Central memory CD8-positive, alpha-beta T cell (primary cell): ENCODE measurements around the gene CD247.

ENCODE experiments used
- ATAC-seq: fragments of 150-1000 bp; cut with Tn5 transposase; replicated peaks from 2 replicates; pipeline ENCODE4 v1.10.0; 2022; ENCODE audit warnings: mild to moderate bottlenecking, moderate FRiP score, moderate number of reproducible peaks; ENCODE audit not compliant: poor library complexity, severe bottlenecking; ENCODE audit errors: extremely low read depth
- DNase-seq, 2 donors: peaks; one replicate each; pipeline ENCODE4 v3.0.0; 2021; ENCODE audit warnings: low spot score in 2 of 2
- H3K27ac Mint-ChIP-seq: one replicate; pipeline ENCODE4 v1.8.0; 2022; ENCODE audit warnings: low read depth, mild to moderate bottlenecking, moderate library complexity, mixed read lengths
- H3K27me3 Mint-ChIP-seq: one replicate; pipeline ENCODE4 v1.8.0; 2022; ENCODE audit warnings: mixed read lengths
- H3K36me3 Mint-ChIP-seq: one replicate; pipeline ENCODE4 v1.8.0; 2022; ENCODE audit warnings: mild to moderate bottlenecking, moderate library complexity, mixed read lengths; ENCODE audit not compliant: insufficient read depth
- H3K4me1 Mint-ChIP-seq: one replicate; pipeline ENCODE4 v1.8.0; 2022; ENCODE audit warnings: mixed read lengths
- H3K4me3 Mint-ChIP-seq: one replicate; pipeline ENCODE4 v1.8.0; 2022; ENCODE audit warnings: mild to moderate bottlenecking, moderate library complexity, mixed read lengths
- H3K9me3 Mint-ChIP-seq: one replicate; pipeline ENCODE4 v1.8.0; 2022; ENCODE audit warnings: mixed read lengths

Gene CD247

DNA sequence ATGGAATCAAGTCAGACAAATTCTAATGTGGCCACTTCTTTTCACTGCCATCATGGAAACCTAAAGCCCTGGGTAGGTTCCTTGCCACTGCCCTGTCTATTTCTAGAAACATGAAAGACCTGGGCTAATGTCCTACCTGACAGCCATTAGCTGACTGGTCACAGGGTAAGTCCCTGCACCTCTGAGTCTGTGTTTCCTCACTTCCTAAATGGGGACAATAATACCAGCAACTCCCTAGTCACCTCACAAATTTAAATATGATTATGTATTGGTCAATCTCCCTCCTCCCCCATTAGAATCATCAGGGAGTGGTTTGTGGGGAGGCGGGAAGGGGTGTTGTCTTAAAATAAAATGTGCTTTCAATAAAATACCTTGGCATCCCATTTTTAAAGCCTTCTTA lies 33.0 kb upstream of the CD247 start:
- Mint-ChIP-seq H3K36me3 (peaks cover 4% of the 10 kb centered on the region), H3K27ac (no peak overlapping the region), H3K9me3 (no peaks in the 10 kb centered on the region), H3K4me3 (no peak overlapping the region), H3K4me1 (peaks cover 31% of the 10 kb centered on the region), H3K27me3 (no peaks in the 10 kb centered on the region)
- ATAC-seq (no peak), DNase-seq (no peak)

GRCh38 chr1:167548059-167548932 lies 30.0 kb upstream of the CD247 start:
- Mint-ChIP-seq H3K27ac (no peak overlapping the region), H3K4me3 (no peak overlapping the region), H3K9me3 (no peaks in the 10 kb centered on the region), H3K27me3 (no peaks in the 10 kb centered on the region), H3K36me3 (peaks cover 6% of the 10 kb centered on the region), H3K4me1 (peaks cover 29% of the 10 kb centered on the region)
- ATAC-seq (no peak), DNase-seq (no peak)

- Mint-ChIP-seq H3K36me3 (peaks cover 6% of the 10 kb centered on the region), H3K27ac (no peak overlapping the region), H3K9me3 (no peaks in the 10 kb centered on the region), H3K27me3 (no peaks in the 10 kb centered on the region), H3K4me1 (peaks cover 29% of the 10 kb centered on the region), H3K4me3 (no peak overlapping the region)
- DNase-seq (no peak), ATAC-seq (no peak)
These were observed 28.6 kb upstream of the CD247 start for GRCh38 chr1:167546935-167547334.

DNA sequence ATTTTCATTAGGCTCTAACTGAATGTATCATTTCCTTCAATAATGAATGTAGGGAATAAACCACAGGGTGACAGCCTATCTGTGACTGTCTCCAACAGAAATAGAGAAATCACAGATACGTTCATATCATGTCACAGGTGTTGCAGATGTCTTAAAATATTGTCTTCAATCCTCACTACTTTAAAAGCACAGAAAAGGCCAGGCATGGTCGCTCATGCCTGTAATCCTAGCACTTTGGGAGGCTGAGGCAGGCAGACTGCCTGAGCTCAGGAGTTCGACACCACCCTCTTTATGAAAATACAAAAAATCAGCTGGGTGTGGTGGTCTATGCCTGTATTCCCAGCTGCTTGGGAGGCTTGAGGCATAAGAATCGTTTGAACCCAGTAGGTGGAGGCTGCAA lies 27.0 kb upstream of the CD247 start:
- peaks cover 16% of the 10 kb centered on the region for H3K4me1 Mint-ChIP-seq
- H3K9me3 Mint-ChIP-seq = no peaks in the 10 kb centered on the region
- no peak for ATAC-seq
- H3K27me3 Mint-ChIP-seq = no peaks in the 10 kb centered on the region
- H3K36me3 Mint-ChIP-seq = peaks cover 6% of the 10 kb centered on the region
- H3K27ac Mint-ChIP-seq = no peak overlapping the region
- H3K4me3 Mint-ChIP-seq = no peak overlapping the region
- no peak for DNase-seq

DNA sequence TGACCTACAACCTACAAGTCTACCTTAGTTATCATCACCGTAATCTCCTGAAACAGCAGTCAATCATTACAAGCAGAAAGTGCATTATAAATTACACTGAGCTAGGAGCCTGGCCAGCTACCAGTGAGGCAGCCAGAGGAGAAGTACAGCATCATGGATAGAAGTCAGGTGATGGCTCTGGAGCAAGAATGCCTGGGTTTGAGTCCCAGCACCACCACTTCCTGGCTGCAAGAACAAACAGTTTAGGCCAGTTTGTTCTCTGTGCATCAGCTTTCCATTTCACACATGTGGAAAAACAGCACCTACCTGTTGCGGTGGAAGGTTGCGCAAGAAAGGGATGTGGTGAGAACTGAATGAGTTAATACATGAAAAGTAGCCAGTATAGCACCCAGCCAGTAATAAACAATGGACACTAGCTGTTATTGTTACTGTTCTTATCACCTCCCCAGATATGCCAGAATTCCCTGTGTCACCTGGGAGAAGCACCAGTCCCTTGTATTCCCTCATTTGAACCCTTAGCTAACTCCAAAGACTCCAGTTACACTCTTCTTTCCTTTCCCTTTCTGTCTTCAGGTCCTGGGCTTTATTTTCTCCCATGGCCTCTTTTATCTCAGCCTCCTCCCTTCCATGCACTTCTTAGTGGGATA lies 26.2 kb upstream of the CD247 start:
- peaks cover 6% of the 10 kb centered on the region for H3K36me3 Mint-ChIP-seq
- H3K27ac Mint-ChIP-seq = no peak overlapping the region
- peaks cover 12% of the 10 kb centered on the region for H3K4me1 Mint-ChIP-seq

DNA sequence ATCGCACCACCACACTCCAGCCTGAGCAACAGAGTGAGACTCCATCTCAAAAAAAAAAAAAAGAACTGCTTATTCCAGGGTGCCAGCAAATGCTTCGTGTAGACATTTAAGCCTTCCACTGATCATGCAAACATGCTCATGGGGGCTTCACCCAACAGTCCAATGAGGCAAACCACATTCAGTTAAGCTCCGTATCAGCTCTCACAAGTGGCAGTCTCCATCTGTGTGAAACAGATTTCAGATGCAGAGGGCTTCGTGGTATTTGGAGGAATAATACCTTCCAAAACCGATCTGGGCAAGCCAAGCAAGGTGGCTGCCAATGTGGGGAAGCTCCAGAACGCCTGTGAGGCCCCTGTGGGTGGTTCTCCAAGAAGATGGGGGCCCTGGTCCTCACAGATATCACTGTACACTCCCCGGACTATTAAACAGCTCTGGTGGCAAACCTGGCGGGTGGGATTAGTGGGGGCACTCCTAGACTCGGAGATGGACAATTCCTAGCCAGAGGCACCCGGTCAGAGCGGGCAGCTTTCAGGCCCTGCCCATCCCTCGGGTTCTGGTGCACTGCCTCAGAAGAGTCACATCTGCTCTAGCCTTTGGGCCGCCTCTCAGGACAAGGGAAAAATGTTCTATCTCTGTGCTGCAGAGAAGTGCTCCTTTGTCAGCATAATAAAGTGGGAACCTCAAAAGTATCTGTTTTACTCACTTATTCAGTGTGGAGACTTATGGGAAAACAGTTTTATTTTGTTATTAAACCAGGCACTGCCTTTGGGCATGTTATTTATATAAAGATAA lies 25.1 kb upstream of the CD247 start:
- Mint-ChIP-seq H3K9me3 (no peaks in the 10 kb centered on the region), H3K4me1 (peaks cover 6% of the 10 kb centered on the region), H3K27ac (no peak overlapping the region), H3K4me3 (no peak overlapping the region), H3K36me3 (peaks cover 6% of the 10 kb centered on the region), H3K27me3 (no peaks in the 10 kb centered on the region)
- no peak for ATAC-seq
- DNase-seq = no peak

More for the DNA sequence above, 26.2 kb upstream of the CD247 start:
- no peak for ATAC-seq
- no peak for DNase-seq
- no peaks in the 10 kb centered on the region for H3K27me3 Mint-ChIP-seq
- no peak overlapping the region for H3K4me3 Mint-ChIP-seq
- no peaks in the 10 kb centered on the region for H3K9me3 Mint-ChIP-seq

DNA sequence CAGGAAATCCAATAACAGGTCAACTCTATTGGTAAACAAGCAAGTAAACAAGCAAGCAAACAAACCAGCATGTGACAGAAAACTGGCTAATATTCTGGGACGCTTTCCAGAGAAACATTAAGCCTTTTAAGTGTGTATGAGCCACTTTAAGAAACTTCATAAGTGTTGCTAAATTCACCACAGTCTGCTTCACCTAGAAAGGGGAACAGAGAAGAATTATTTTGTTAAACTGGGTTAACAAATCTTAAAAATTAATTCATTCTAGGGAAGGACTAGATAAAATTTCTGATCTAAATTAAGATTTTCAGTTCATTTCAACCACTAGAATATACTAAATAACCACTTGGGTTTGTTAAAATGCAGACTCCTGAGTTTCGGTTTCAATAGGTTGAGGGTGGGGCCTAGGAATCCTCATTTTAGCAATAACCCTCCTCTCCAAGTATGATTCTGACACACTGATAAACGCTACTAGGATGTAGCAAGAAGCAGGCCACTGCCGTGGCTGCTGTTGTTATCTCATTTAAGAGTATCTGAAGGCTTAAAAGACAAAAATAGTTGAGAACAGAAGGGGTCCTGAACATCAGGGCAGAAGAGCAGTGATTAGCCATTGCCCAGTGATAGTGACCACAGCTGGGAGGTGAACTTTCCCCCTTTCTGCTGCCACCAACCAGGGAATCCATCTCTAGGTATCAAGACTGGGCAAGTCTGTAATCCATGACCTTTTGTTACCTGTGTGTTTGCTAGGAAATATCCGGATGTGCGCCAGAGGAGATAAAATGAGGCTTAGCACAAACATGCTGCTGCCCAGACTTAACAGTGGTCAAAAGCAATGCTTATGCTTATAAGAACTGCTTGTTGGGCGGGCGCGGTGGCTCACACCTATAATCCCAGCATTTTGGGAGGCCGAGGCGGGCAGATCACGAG lies 24.0 kb upstream of the CD247 start:
- Mint-ChIP-seq H3K4me1 (peaks cover 6% of the 10 kb centered on the region), H3K27me3 (no peaks in the 10 kb centered on the region), H3K9me3 (no peaks in the 10 kb centered on the region), H3K36me3 (peaks cover 5% of the 10 kb centered on the region), H3K4me3 (no peak overlapping the region), H3K27ac (no peak overlapping the region)
- DNase-seq (no peak), ATAC-seq (no peak)

DNA sequence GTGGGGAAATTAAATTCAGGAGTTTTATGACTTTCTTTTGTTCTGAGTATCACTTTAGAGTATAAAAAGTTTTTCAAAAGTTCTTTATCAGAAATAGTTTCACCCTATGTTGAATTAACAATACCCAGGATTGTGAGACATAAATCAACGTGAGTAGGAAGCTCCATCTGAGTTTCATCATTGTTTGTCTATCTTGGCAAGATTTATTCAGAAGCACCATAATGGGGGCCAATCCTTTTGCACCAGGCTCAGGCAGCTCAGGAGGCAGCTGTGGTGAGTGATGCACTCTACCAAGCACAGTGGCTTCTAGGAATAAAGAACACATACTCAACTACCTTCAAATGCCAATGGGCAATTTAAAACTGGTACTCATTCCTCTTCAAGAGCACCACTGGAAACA lies 23.3 kb upstream of the CD247 start:
- Mint-ChIP-seq H3K4me1 (peaks cover 6% of the 10 kb centered on the region), H3K27ac (no peak overlapping the region), H3K36me3 (peaks cover 4% of the 10 kb centered on the region), H3K4me3 (no peak overlapping the region), H3K27me3 (no peaks in the 10 kb centered on the region), H3K9me3 (no peaks in the 10 kb centered on the region)
- no peak for ATAC-seq
- DNase-seq = no peak

- no peak overlapping the region for H3K27ac Mint-ChIP-seq
- no peak overlapping the region for H3K4me3 Mint-ChIP-seq
- ATAC-seq = no peak
- no peak for DNase-seq
- H3K9me3 Mint-ChIP-seq = no peaks in the 10 kb centered on the region
- H3K36me3 Mint-ChIP-seq = peaks cover under 1% of the 10 kb centered on the region
- no peaks in the 10 kb centered on the region for H3K27me3 Mint-ChIP-seq
- H3K4me1 Mint-ChIP-seq = peaks cover 6% of the 10 kb centered on the region
These were observed 22.7 kb upstream of the CD247 start for GRCh38 chr1:167541003-167541402.

DNA sequence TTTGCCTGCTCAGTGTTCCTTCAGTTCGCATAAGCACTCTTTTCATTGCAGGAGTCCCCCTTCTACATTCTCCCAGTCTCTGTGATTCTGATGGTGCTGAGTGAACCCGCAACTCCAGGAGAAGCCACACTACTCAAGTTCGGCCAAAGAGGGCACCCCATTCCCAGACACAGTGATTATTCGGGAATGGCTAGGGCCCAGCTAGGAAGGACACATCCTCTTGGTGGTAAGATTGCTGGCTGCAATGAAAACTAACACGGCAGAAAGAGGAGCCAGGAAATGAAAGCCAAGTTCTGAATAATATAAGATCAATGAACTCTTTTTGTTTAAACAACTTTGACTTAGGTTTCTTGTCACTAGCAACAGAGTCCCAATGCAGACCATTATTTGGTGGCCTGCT lies 20.3 kb upstream of the CD247 start:
- H3K36me3 Mint-ChIP-seq = no peaks in the 10 kb centered on the region

GRCh38 chr1:167533851-167534300 lies 15.5 kb upstream of the CD247 start:
- no peaks in the 10 kb centered on the region for H3K4me1 Mint-ChIP-seq
- H3K36me3 Mint-ChIP-seq = no peaks in the 10 kb centered on the region
- no peak for ATAC-seq
- no peaks in the 10 kb centered on the region for H3K27me3 Mint-ChIP-seq
- peak; percentile 26 to 53 for DNase-seq
- no peak overlapping the region for H3K27ac Mint-ChIP-seq
- no peak overlapping the region for H3K4me3 Mint-ChIP-seq
- H3K9me3 Mint-ChIP-seq = no peaks in the 10 kb centered on the region

More for the DNA sequence above, 20.3 kb upstream of the CD247 start:
- Mint-ChIP-seq H3K27ac (no peak overlapping the region), H3K27me3 (no peaks in the 10 kb centered on the region), H3K9me3 (no peaks in the 10 kb centered on the region), H3K4me3 (no peak overlapping the region), H3K4me1 (no peaks in the 10 kb centered on the region)
- ATAC-seq = no peak
- no peak for DNase-seq
